Stimulated activated naive CD8-positive, alpha-beta T cell treated with anti-CD3 and anti-CD28 coated beads, Interleukin-15, amount 100 ng/mL, for 72 hours (primary cell): ENCODE results near the gene CCDC106.

Experiments
- ATAC-seq: fragments of 150-1000 bp; cut with Tn5 transposase; 2 replicates; pipeline ENCODE4 v1.10.0; 2021; ENCODE audit warnings: mild to moderate bottlenecking, moderate library complexity
- DNase-seq, 2 donors: peaks; one replicate each; pipeline ENCODE4 v3.0.0; 2021 to 2022
- H3K27ac Mint-ChIP-seq, 2 donors: one replicate each; pipeline ENCODE4 v1.8.0; 2022; ENCODE audit warnings: mild to moderate bottlenecking in 2 of 2, mixed read lengths in 2 of 2, moderate library complexity in 2 of 2
- H3K27me3 Mint-ChIP-seq: one replicate; pipeline ENCODE4 v1.8.0; 2022; ENCODE audit warnings: mixed read lengths
- H3K4me1 Mint-ChIP-seq: one replicate; pipeline ENCODE4 v1.8.0; 2022; ENCODE audit warnings: mild to moderate bottlenecking, mixed read lengths
- H3K4me3 Mint-ChIP-seq, 2 donors: one replicate each; pipeline ENCODE4 v1.8.0; 2022; ENCODE audit warnings: mild to moderate bottlenecking in 2 of 2, mixed read lengths in 2 of 2, moderate library complexity in 1 of 2
- H3K9me3 Mint-ChIP-seq, 2 donors: one replicate each; pipeline ENCODE4 v1.8.0; 2022; ENCODE audit warnings: mixed read lengths in 2 of 2

CCDC106 gene

GRCh38 chr19:55640577-55641425 lies 7.2 kb upstream of the CCDC106 start, which contains the start of gene ZNF580:
TSS of gene ZNF580 (plus strand) at chr19:55641002. CDS start at chr19:55642509, 1,507 bp downstream.
- H3K27me3 Mint-ChIP-seq: no peaks in the 10 kb centered on the region
- peaks cover 0 to 6% of the 10 kb centered on the region in 2 donors for H3K9me3 Mint-ChIP-seq
- peak within 1 kb of the TSS; percentile 94 to 96 for H3K27ac Mint-ChIP-seq
- peak; percentile 74 to 75 for DNase-seq
- ATAC-seq: peak; percentile 53
- peak within 1 kb of the TSS; percentile 96 to 98 for H3K4me3 Mint-ChIP-seq
- peaks cover 70% of the 10 kb centered on the region for H3K4me1 Mint-ChIP-seq

- peaks cover 70% of the 10 kb centered on the region for H3K4me1 Mint-ChIP-seq
- peak overlapping the region; percentile 94 to 96 for H3K27ac Mint-ChIP-seq
- ATAC-seq (peak; percentile 19), DNase-seq (peak; percentile 47 to 55)
- no peaks in the 10 kb centered on the region for H3K27me3 Mint-ChIP-seq
- H3K9me3 Mint-ChIP-seq: peaks cover 0 to 6% of the 10 kb centered on the region in 2 donors
- peak overlapping the region; percentile 96 to 98 for H3K4me3 Mint-ChIP-seq
These were observed 6.4 kb upstream of the CCDC106 start for GRCh38 chr19:55641426-55642152.

- ATAC-seq: peak; percentile 18
- H3K27ac Mint-ChIP-seq: peak overlapping the region; percentile 95 to 97
- peak overlapping the region; percentile 96 to 98 for H3K4me3 Mint-ChIP-seq
- peaks cover 70% of the 10 kb centered on the region for H3K4me1 Mint-ChIP-seq
- DNase-seq: peak in 1 of 2 donors; percentile 56
- peaks cover 0 to 6% of the 10 kb centered on the region in 2 donors for H3K9me3 Mint-ChIP-seq
- H3K27me3 Mint-ChIP-seq: no peaks in the 10 kb centered on the region
These were observed 5.6 kb upstream of the CCDC106 start for GRCh38 chr19:55642153-55643002.

GRCh38 chr19:55643003-55643886 lies 4.8 kb upstream of the CCDC106 start, which contains the start of gene ZNF581:
TSS of gene ZNF581 (plus strand) at chr19:55643649. CDS start at chr19:55644572, 923 bp downstream.
- H3K27ac Mint-ChIP-seq: peak within 1 kb of the TSS; percentile 97 to 98
- H3K9me3 Mint-ChIP-seq: no peaks in the 10 kb centered on the region
- no peaks in the 10 kb centered on the region for H3K27me3 Mint-ChIP-seq
- peak within 1 kb of the TSS; percentile 96 to 98 for H3K4me3 Mint-ChIP-seq
- ATAC-seq (peak; percentile 68), DNase-seq (peak; percentile 84)
- peaks cover 68% of the 10 kb centered on the region for H3K4me1 Mint-ChIP-seq

GRCh38 chr19:55643887-55644176 lies 4.2 kb upstream of the CCDC106 start:
- Mint-ChIP-seq H3K27me3 (no peaks in the 10 kb centered on the region), H3K9me3 (no peaks in the 10 kb centered on the region), H3K4me1 (peaks cover 71% of the 10 kb centered on the region), H3K27ac (peak overlapping the region; percentile 95 to 98), H3K4me3 (peak overlapping the region; percentile 96 to 98)
- peak; percentile 0 for ATAC-seq
- DNase-seq: no peak

- H3K4me3 Mint-ChIP-seq: peak overlapping the region; percentile 96 to 98
- peaks cover 71% of the 10 kb centered on the region for H3K4me1 Mint-ChIP-seq
- peak overlapping the region; percentile 95 to 98 for H3K27ac Mint-ChIP-seq
- DNase-seq (no peak), ATAC-seq (no peak)
- no peaks in the 10 kb centered on the region for H3K27me3 Mint-ChIP-seq
- no peaks in the 10 kb centered on the region for H3K9me3 Mint-ChIP-seq
These were observed 3.7 kb upstream of the CCDC106 start for GRCh38 chr19:55644191-55644833.

GRCh38 chr19:55644842-55645511 lies 3.0 kb upstream of the CCDC106 start:
- H3K27me3 Mint-ChIP-seq: no peaks in the 10 kb centered on the region
- H3K4me1 Mint-ChIP-seq: peaks cover 72% of the 10 kb centered on the region
- DNase-seq (no peak), ATAC-seq (no peak)
- peak overlapping the region; percentile 96 to 98 for H3K4me3 Mint-ChIP-seq
- H3K9me3 Mint-ChIP-seq: no peaks in the 10 kb centered on the region
- peak overlapping the region; percentile 69 to 89 for H3K27ac Mint-ChIP-seq

- Mint-ChIP-seq H3K4me1 (peaks cover 72% of the 10 kb centered on the region), H3K27ac (peak overlapping the region in 1 of 2 donors; percentile 13)
- no peak for DNase-seq
These were observed 2.5 kb upstream of the CCDC106 start for GRCh38 chr19:55645512-55645881.

GRCh38 chr19:55646889-55647731 lies 902 bp upstream of the CCDC106 start:
- Mint-ChIP-seq H3K4me1 (peaks cover 79% of the 10 kb centered on the region), H3K4me3 (peak overlapping the region; percentile 92 to 96), H3K27me3 (no peaks in the 10 kb centered on the region), H3K9me3 (no peaks in the 10 kb centered on the region), H3K27ac (peak overlapping the region; percentile 27 to 90)
- DNase-seq: no peak
- no peak for ATAC-seq

More at GRCh38 chr19:55645512-55645881, 2.5 kb upstream of the CCDC106 start:
- no peaks in the 10 kb centered on the region for H3K9me3 Mint-ChIP-seq
- no peaks in the 10 kb centered on the region for H3K27me3 Mint-ChIP-seq
- peak overlapping the region; percentile 60 to 96 for H3K4me3 Mint-ChIP-seq
- no peak for ATAC-seq

- peak overlapping the region; percentile 82 to 97 for H3K4me3 Mint-ChIP-seq
- ATAC-seq: no peak
- H3K4me1 Mint-ChIP-seq: peaks cover 69% of the 10 kb centered on the region
- no peaks in the 10 kb centered on the region for H3K27me3 Mint-ChIP-seq
- H3K9me3 Mint-ChIP-seq: no peaks in the 10 kb centered on the region
- no peak for DNase-seq
- H3K27ac Mint-ChIP-seq: peak overlapping the region; percentile 31 to 96
These were observed 714 bp downstream of the CCDC106 start for GRCh38 chr19:55648585-55649267.

- Mint-ChIP-seq H3K4me3 (peak overlapping the region; percentile 82 to 97), H3K27me3 (no peaks in the 10 kb centered on the region), H3K4me1 (peaks cover 63% of the 10 kb centered on the region), H3K9me3 (no peaks in the 10 kb centered on the region), H3K27ac (peak overlapping the region; percentile 24 to 96)
- no peak for ATAC-seq
- DNase-seq: no peak
These were observed 1.5 kb downstream of the CCDC106 start for GRCh38 chr19:55649268-55650125.
